Breast epithelium (tissue), 4 donors: ENCODE measurements around the gene LINGO3. TPM values are rescaled to one million over a fixed set of nuclear protein-coding genes. Genes with fewer than 3 reads are reported as not detected.
A peak's percentile ranks its signal among the peaks of the same experiment; 100 is the strongest.

Experiments used
- DNase-seq, 2 donors: peaks; one replicate each; pipeline ENCODE4 v3.0.0-alpha.2; 2019; ENCODE audit warnings: low spot score in 2 of 2
- H3K27ac ChIP-seq, 2 donors: fragments of 200-600 bp; sonication (generic) in 1 of 2; one replicate each; pipeline ENCODE4 v1.5.1; 2016 to 2019; ENCODE audit warnings: mild to moderate bottlenecking in 1 of 2
- H3K27me3 ChIP-seq, 2 donors: fragments of 200-600 bp; sonication (generic) in 1 of 2; one replicate each; pipeline versions ENCODE4 v1.5.1 to v1.6.0; 2017 to 2019; ENCODE audit warnings: control low read depth in 1 of 2, mild to moderate bottlenecking in 1 of 2
- H3K36me3 ChIP-seq: fragments of 200-600 bp; one replicate; pipeline ENCODE4 v1.5.1; 2019
- H3K4me1 ChIP-seq, 2 donors: fragments of 200-600 bp; sonication (generic); one replicate each; pipeline ENCODE4 v1.5.1; 2016 to 2019; ENCODE audit warnings: control low read depth in 1 of 2
- H3K4me3 ChIP-seq, 3 donors: fragments of 200-600 bp; sonication (generic); 1 replicate in 2 of 3; 2 replicates in 1 of 3; pipeline ENCODE4 v1.5.1; 2016 to 2019; ENCODE audit warnings: mild to moderate bottlenecking in 3 of 3, moderate library complexity in 2 of 3
- H3K9me3 ChIP-seq, 2 donors: fragments of 200-600 bp; sonication (generic) in 1 of 2; one replicate each; pipeline ENCODE4 v1.5.1; 2016 to 2019; ENCODE audit warnings: control low read depth in 1 of 2
- POLR2A ChIP-seq: fragments of 450-650 bp; IDR thresholded peaks from one replicate; pipeline ENCODE4 v1.6.1; 2016; ENCODE audit warnings: antibody characterized with exemption, mild to moderate bottlenecking, moderate library complexity
- POLR2AphosphoS5 ChIP-seq, 3 donors: sonication (generic); formaldehyde crosslinking; IDR thresholded peaks; one replicate each; pipeline ENCODE4 v1.6.1; 2017; ENCODE audit warnings: antibody characterized with exemption in 3 of 3
- intact Hi-C: fragments of 100-400 bp; cut with DNase I; formaldehyde crosslinking; loops from one replicate; pipeline ENCODE4 v1.15.1; 2023; ENCODE audit warnings: low total_unique reads
- total RNA-seq, 3 donors: library from RNA; depleted of rRNA; stranded (reverse); fragments of >200 nt; gene quantifications; one replicate each; pipeline ENCODE4 v1.1.0, GENCODE V29; 2016
- TF ChIP-seq, protein P1 (sequence below), 3 donors: fragments of 450-650 bp; IDR thresholded peaks; one replicate each; pipeline ENCODE4 v1.5.1; 2016 to 2017; ENCODE audit warnings: antibody characterized with exemption in 3 of 3, mild to moderate bottlenecking in 3 of 3, moderate library complexity in 3 of 3

LINGO3 gene
- total RNA-seq, 3 donors from 2014 or later: 0.16 to 0.33 TPM; not detected in 1

DNA sequence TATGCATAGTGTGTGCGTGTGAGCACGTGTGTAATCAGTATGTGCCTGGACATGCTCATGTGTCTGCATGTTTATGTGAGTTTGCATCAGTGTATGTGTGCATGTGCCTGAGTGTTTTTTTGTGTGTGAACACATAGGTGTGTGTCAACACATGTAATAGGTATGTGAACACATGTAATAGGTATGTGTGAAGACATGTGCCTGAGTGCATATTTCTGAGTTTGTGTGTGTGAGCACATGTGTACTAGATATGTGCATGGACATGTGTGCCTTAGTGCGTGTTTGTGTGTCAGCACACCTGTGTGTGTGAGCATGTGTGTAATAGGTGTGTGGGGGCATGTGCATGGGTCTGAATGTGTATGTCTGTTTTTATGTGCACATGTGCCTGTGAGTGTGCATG is 27.9 kb upstream of the LINGO3 start:
- TF ChIP-seq, protein P1, sequence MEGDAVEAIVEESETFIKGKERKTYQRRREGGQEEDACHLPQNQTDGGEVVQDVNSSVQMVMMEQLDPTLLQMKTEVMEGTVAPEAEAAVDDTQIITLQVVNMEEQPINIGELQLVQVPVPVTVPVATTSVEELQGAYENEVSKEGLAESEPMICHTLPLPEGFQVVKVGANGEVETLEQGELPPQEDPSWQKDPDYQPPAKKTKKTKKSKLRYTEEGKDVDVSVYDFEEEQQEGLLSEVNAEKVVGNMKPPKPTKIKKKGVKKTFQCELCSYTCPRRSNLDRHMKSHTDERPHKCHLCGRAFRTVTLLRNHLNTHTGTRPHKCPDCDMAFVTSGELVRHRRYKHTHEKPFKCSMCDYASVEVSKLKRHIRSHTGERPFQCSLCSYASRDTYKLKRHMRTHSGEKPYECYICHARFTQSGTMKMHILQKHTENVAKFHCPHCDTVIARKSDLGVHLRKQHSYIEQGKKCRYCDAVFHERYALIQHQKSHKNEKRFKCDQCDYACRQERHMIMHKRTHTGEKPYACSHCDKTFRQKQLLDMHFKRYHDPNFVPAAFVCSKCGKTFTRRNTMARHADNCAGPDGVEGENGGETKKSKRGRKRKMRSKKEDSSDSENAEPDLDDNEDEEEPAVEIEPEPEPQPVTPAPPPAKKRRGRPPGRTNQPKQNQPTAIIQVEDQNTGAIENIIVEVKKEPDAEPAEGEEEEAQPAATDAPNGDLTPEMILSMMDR (IDR thresholded peaks at IDR 0.05): no peak
- TF ChIP-seq POLR2AphosphoS5 (IDR thresholded peaks at IDR 0.05): no peak
- TF ChIP-seq POLR2A: no peak
- no peak for DNase-seq
- no peak overlapping the region for H3K27ac ChIP-seq
- H3K9me3 ChIP-seq: no peaks in the 10 kb centered on the region
- H3K4me1 ChIP-seq: peaks cover 3 to 7% of the 10 kb centered on the region in 2 donors
- H3K4me3 ChIP-seq: no peak overlapping the region
- no peaks in the 10 kb centered on the region for H3K27me3 ChIP-seq
- H3K36me3 ChIP-seq: no peaks in the 10 kb centered on the region
- intact Hi-C loops: no loop called here

- TF ChIP-seq, protein P1 (IDR thresholded peaks at IDR 0.05): no peak
- TF ChIP-seq POLR2AphosphoS5 (IDR thresholded peaks at IDR 0.05) (no peak), POLR2A (no peak)
Measured at GRCh38 chr19:2334986-2335846, 27.3 kb upstream of the LINGO3 start.

GRCh38 chr19:2334426-2334825 is 26.5 kb upstream of the LINGO3 start:
- intact Hi-C loops: no loop called here
- DNase-seq: no peak
- TF ChIP-seq, protein P1 (IDR thresholded peaks at IDR 0.05): no peak
- TF ChIP-seq POLR2A (no peak), POLR2AphosphoS5 (IDR thresholded peaks at IDR 0.05) (no peak)
- Histone ChIP-seq H3K36me3 (no peaks in the 10 kb centered on the region), H3K27ac (no peak overlapping the region), H3K9me3 (no peaks in the 10 kb centered on the region), H3K27me3 (no peaks in the 10 kb centered on the region), H3K4me1 (peaks cover 7 to 14% of the 10 kb centered on the region in 2 donors), H3K4me3 (no peak overlapping the region)

More at GRCh38 chr19:2334986-2335846, 27.3 kb upstream of the LINGO3 start:
- Histone ChIP-seq H3K9me3 (no peaks in the 10 kb centered on the region), H3K27ac (no peak overlapping the region), H3K36me3 (no peaks in the 10 kb centered on the region), H3K27me3 (no peaks in the 10 kb centered on the region), H3K4me3 (no peak overlapping the region), H3K4me1 (peaks cover 3 to 7% of the 10 kb centered on the region in 2 donors)
- DNase-seq: no peak
- intact Hi-C loops: no loop called here

DNA sequence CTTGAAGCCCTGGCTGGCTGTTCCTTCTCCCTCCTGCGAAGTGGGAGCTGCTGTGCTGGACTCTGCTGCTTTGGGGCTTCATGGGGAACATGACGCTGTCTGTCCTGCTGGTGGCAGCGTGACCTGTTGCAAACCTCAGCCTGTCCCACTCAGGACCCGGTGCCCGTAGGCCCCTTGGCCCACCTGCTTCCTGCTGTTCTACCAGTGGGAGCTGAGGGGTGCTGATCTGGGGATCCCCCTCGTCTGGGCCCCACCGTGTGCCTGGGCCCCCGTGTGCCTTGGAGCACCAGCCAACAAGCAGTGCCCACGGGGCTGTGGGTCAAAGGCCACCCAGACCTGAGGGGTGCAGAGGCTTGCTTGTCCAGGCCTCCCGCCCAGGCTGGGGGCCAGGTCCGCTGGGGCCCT is 25.9 kb upstream of the LINGO3 start:
- H3K9me3 ChIP-seq: no peaks in the 10 kb centered on the region
- no peaks in the 10 kb centered on the region for H3K36me3 ChIP-seq
- H3K27me3 ChIP-seq: no peaks in the 10 kb centered on the region
- DNase-seq: no peak
- TF ChIP-seq POLR2AphosphoS5 (IDR thresholded peaks at IDR 0.05) (no peak), POLR2A (no peak)
- TF ChIP-seq, protein P1 (IDR thresholded peaks at IDR 0.05): no peak
- H3K4me3 ChIP-seq: no peak overlapping the region
- intact Hi-C loops: no loop called here
- H3K27ac ChIP-seq: peak overlapping the region in 1 of 2 donors; percentile 29
- H3K4me1 ChIP-seq: peaks cover 12 to 15% of the 10 kb centered on the region in 2 donors

- Histone ChIP-seq H3K27me3 (no peaks in the 10 kb centered on the region), H3K9me3 (no peaks in the 10 kb centered on the region), H3K36me3 (no peaks in the 10 kb centered on the region), H3K27ac (peak overlapping the region; percentile 29 to 38), H3K4me1 (peaks cover 12 to 15% of the 10 kb centered on the region in 2 donors), H3K4me3 (no peak overlapping the region)
- intact Hi-C loops: no loop called here
- no peak for DNase-seq
- TF ChIP-seq POLR2A (no peak), POLR2AphosphoS5 (IDR thresholded peaks at IDR 0.05) (no peak)
- TF ChIP-seq, protein P1 (IDR thresholded peaks at IDR 0.05): no peak
Measured at GRCh38 chr19:2333027-2333806, 25.3 kb upstream of the LINGO3 start.
